ENCODE data around the gene CERS4.

DNA sequence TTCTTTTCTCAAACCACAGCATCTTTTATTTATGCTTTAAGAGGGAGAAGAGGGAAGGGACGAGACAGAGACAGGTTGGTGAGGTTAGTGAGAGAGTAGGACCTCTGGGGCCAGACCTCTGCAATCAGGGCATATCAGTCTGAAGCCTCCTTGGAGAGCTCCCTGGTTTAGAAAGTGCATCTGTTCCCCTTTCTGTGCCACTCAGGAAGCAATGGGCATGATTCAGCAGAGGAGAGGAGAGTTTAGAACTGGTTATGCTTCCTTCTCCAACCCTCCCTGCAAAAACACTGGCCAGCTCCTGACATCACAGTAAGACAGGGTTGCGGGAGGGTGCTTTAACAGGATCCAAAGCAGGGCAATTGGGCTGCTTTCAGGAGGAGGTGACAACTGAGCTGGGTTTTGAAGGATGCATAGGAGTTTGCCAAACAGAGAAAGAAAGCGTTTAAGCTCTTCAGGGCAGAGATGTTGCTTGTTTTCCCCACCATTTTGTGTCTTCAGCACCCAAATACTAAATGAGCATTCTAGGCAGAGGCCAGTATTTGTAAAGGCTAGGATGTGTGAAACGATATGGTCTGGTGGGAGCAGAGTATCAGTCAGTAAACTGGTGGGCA is 33.1 kb downstream of the CERS4 start:
- no peak for TF ChIP-seq CTCF (IDR thresholded peaks at IDR 0.05; ENCODE audit: borderline replicate concordance, extremely low read depth, low read length, poor library complexity, severe bottlenecking)
- no peak for TF ChIP-seq EZH2 (IDR thresholded peaks at IDR 0.05; ENCODE audit: borderline replicate concordance, low read depth, low read length, severe bottlenecking)

Data from DND-41 (cell line).